H1 (cell line): ENCODE results near the gene CCL4.

Source experiments
- ATF2 ChIP-seq: IDR thresholded peaks from 2 replicates; pipeline ENCODE4 v1.6.1; 2012; ENCODE audit warnings: low read length, inconsistent platforms
- CEBPB ChIP-seq: IDR thresholded peaks from 2 replicates; pipeline ENCODE4 v1.6.1; 2012; ENCODE audit warnings: low read depth, low read length
- CTCF ChIP-seq, 3 experiments: IDR thresholded peaks; 1 replicate in 2 of 3; 2 replicates in 1 of 3; pipeline versions ENCODE4 v1.5.1 to v1.6.1; 2011; ENCODE audit warnings: low read length in 3 of 3, mild to moderate bottlenecking in 3 of 3, inconsistent platforms in 2 of 3, low read depth in 1 of 3, moderate library complexity in 1 of 3; ENCODE audit not compliant: insufficient read depth in 1 of 3; ENCODE audit errors: control extremely low read depth in 1 of 3
- EP300 ChIP-seq, 2 experiments: IDR thresholded peaks; 1 replicate in 1 of 2; 2 replicates in 1 of 2; pipeline ENCODE4 v1.6.1; 2011 to 2012; ENCODE audit warnings: low read depth in 2 of 2, low read length in 2 of 2, mild to moderate bottlenecking in 2 of 2, borderline replicate concordance in 1 of 2, inconsistent platforms in 1 of 2, moderate library complexity in 1 of 2
- POLR2AphosphoS5 ChIP-seq: IDR thresholded peaks from 2 replicates; pipeline ENCODE4 v1.6.1; 2011; ENCODE audit warnings: low read depth, low read length
- TEAD4 ChIP-seq: IDR thresholded peaks from 2 replicates; pipeline ENCODE4 v1.6.1; 2012; ENCODE audit warnings: low read depth, low read length, inconsistent platforms, mixed read lengths

GRCh38 chr17:36123431-36123830 is 19.8 kb downstream of the CCL4 start:
- TF ChIP-seq EP300 (IDR thresholded peaks at IDR 0.05; ENCODE audit: borderline replicate concordance in 1 of 2, low read depth in 2 of 2, low read length in 2 of 2) (no peak), CEBPB (no peak), POLR2AphosphoS5 (no peak), TEAD4 (no peak), CTCF (IDR thresholded peaks at IDR 0.05; ENCODE audit: control extremely low read depth in 1 of 3, insufficient read depth in 1 of 3, low read depth in 1 of 3, low read length in 3 of 3) (no peak), ATF2 (no peak)
